GM12878 (cell line): ENCODE results near the gene DBNL. TPM values are rescaled to one million over a fixed set of nuclear protein-coding genes. Genes with fewer than 3 reads are reported as not detected.

Source experiments
- ATAC-seq: fragments of 200-7000 bp; cut with Tn5 transposase; 3 replicates; pipeline ENCODE4 v1.9.1; 2020; ENCODE audit warnings: mild to moderate bottlenecking, moderate library complexity
- BruUV-seq: library from RNA; stranded (reverse); fragments of 400-500 nt; replicated peaks from 2 replicates; lab custom pipeline; 2021; lab: Mats Ljungman, UMichigan
- CTCF ChIA-PET: fragments of 300-600 bp; sonication (Branson Sonifier 250); formaldehyde crosslinking; extraction: SDS; loops from one replicate; lab custom pipeline; 2021; ENCODE audit warnings: inconsistent platforms; lab: Yijun Ruan, JAX
- POLR2A ChIA-PET: fragments of 350-600 bp; formaldehyde crosslinking; extraction: SDS; loops from one replicate; lab custom pipeline; 2021; ENCODE audit warnings: inconsistent platforms; lab: Charles Lee
- RAD21 ChIA-PET: fragments of 300-600 bp; sonication (Branson Sonifier 250); formaldehyde crosslinking; loops from one replicate; lab custom pipeline; 2023; ENCODE audit warnings: antibody characterized with exemption; ENCODE audit not compliant: unreplicated experiment; lab: Charles Lee
- SMC1A ChIA-PET: fragments of 300-600 bp; sonication (Branson Sonifier 250); formaldehyde crosslinking; loops from one replicate; lab custom pipeline; 2023; ENCODE audit not compliant: unreplicated experiment, uncharacterized antibody; lab: Charles Lee
- DNase-seq: peaks from one replicate; pipeline ENCODE4 v3.0.0-alpha.2; 2011; ENCODE audit warnings: low read depth, low spot score
- FAIRE-seq: peaks from 3 replicates; lab custom pipeline; 2011; peaks lifted over from hg19 to GRCh38; lab: Jason Lieb, UNC
- H2AFZ ChIP-seq: 2 replicates; pipeline ENCODE4 v1.6.0; 2011; ENCODE audit warnings: low read depth, low read length, control low read depth; ENCODE audit not compliant: control insufficient read depth
- H3K27ac ChIP-seq: 2 replicates; pipeline ENCODE4 v1.5.1; 2011; ENCODE audit warnings: control low read depth; ENCODE audit not compliant: control insufficient read depth, insufficient read depth
- H3K27me3 ChIP-seq, 2 experiments: replicated peaks in 1 of 2; 2 replicates each; pipeline versions ENCODE4 v1.6.0 to v1.6.1; 2011; ENCODE audit warnings: low read length in 1 of 2; ENCODE audit not compliant: control insufficient read depth in 2 of 2, insufficient read depth in 2 of 2
- H3K36me3 ChIP-seq, 2 experiments: 2 replicates each; pipeline ENCODE4 v1.5.1; 2011; ENCODE audit warnings: low read length in 1 of 2; ENCODE audit not compliant: control insufficient read depth in 2 of 2, insufficient read depth in 2 of 2
- H3K4me1 ChIP-seq: 2 replicates; pipeline ENCODE4 v1.6.1; 2011; ENCODE audit warnings: mild to moderate bottlenecking, low read length, moderate library complexity, mixed read lengths; ENCODE audit not compliant: control insufficient read depth, insufficient read depth
- H3K4me2 ChIP-seq: 2 replicates; pipeline ENCODE4 v1.6.0; 2011; ENCODE audit warnings: control low read depth; ENCODE audit not compliant: control insufficient read depth, insufficient read depth
- H3K4me3 ChIP-seq: fragments of 200-600 bp; sonication (generic); 2 replicates; pipeline ENCODE4 v1.5.1; 2016
- H3K79me2 ChIP-seq: 2 replicates; pipeline ENCODE4 v1.6.0; 2011; ENCODE audit warnings: low read length; ENCODE audit not compliant: control insufficient read depth, insufficient read depth
- H3K9ac ChIP-seq: 2 replicates; pipeline ENCODE4 v1.8.0; 2011; ENCODE audit warnings: low read length, control low read depth, mixed read lengths; ENCODE audit not compliant: control insufficient read depth, insufficient read depth
- H3K9me3 ChIP-seq: replicated peaks from 3 replicates; pipeline ENCODE4 v1.5.1; 2011; ENCODE audit warnings: mild to moderate bottlenecking, low read length; ENCODE audit not compliant: control insufficient read depth, insufficient read depth
- H4K20me1 ChIP-seq: 2 replicates; pipeline ENCODE4 v1.6.0; 2011; ENCODE audit not compliant: control insufficient read depth, insufficient read depth
- FOS ChIP-seq: IDR thresholded peaks from 3 replicates; pipeline ENCODE4 v1.6.1; 2011; ENCODE audit warnings: borderline replicate concordance; ENCODE audit not compliant: insufficient read length; ENCODE audit errors: extremely low read depth
- SIX5 ChIP-seq: IDR thresholded peaks from 2 replicates; pipeline ENCODE4 v1.6.1; 2011; ENCODE audit warnings: mild to moderate bottlenecking, low read depth, low read length, moderate library complexity; ENCODE audit not compliant: severe bottlenecking
- SPI1 ChIP-seq: IDR thresholded peaks from 2 replicates; pipeline ENCODE4 v1.6.1; 2011; ENCODE audit warnings: low read depth, mild to moderate bottlenecking, low read length, moderate library complexity, borderline replicate concordance; ENCODE audit not compliant: insufficient read depth
- ZNF217 ChIP-seq: fragments of 450-650 bp; IDR thresholded peaks from 2 replicates; pipeline ENCODE4 v1.6.1; 2017; ENCODE audit warnings: antibody characterized with exemption, mild to moderate bottlenecking
- WGBS: methylation state at CpG from one replicate; pipeline ENCODE4 v1.1.6; 2016; ENCODE audit warnings: low lambda C conversion rate; ENCODE audit not compliant: insufficient replicate concordance, insufficient coverage; ENCODE audit errors: missing lambda C conversion rate; 5-methylcytosine and 5-hydroxymethylcytosine counted together
- in situ Hi-C: fragments of 300-500 bp; cut with MboI; formaldehyde crosslinking; loops from 9 replicates; pipeline ENCODE4 v1.14.3; 2018; ENCODE audit warnings: mixed read lengths
- intact Hi-C: fragments of 100-400 bp; cut with micrococcal nuclease; formaldehyde crosslinking; loops from one replicate; pipeline ENCODE4 v1.14.2; 2022; ENCODE audit not compliant: unreplicated experiment
- polyA plus RNA-seq, 11 experiments: library from polyadenylated mRNA; depleted of rRNA in 4 of 11; unstranded in 6 of 11; stranded (reverse) in 5 of 11; fragments of >200 nt; fragmentation: Nextera tagmentation in 4 of 11; fragmentation: Illumina TruSeq in 1 of 11; extraction: Ambion mirVana in 4 of 11; extraction: Trizol in 1 of 11; gene quantifications; 1 replicate in 1 of 11; 2 replicates in 10 of 11; pipeline versions ENCODE4 v1.2.1 to v1.2.3, GENCODE V29; 2011 to 2016; ENCODE audit warnings: inconsistent platforms in 2 of 11, missing spikeins in 2 of 11, low read depth in 1 of 11
- total RNA-seq, 4 experiments: library from RNA; depleted of rRNA in 3 of 4; stranded (reverse); fragments of >200 nt in 3 of 4; fragmentation: Illumina TruSeq in 1 of 4; extraction: Trizol in 1 of 4; gene quantifications; 2 replicates each; pipeline versions ENCODE4 v1.2.1 to v1.2.3, GENCODE V29; 2013 to 2021
- TF ChIP-seq, protein P1 (sequence below): fragments of 450-650 bp; IDR thresholded peaks from 2 replicates; pipeline ENCODE4 v1.6.1; 2017; ENCODE audit warnings: mild to moderate bottlenecking
- TF ChIP-seq, protein P2 (sequence below): fragments of 450-650 bp; IDR thresholded peaks from 2 replicates; pipeline ENCODE4 v1.6.1; 2016; ENCODE audit warnings: mild to moderate bottlenecking
- TF ChIP-seq, protein P3 (sequence below): IDR thresholded peaks from 2 replicates; pipeline ENCODE4 v1.6.1; 2012; ENCODE audit warnings: mild to moderate bottlenecking, low read depth, low read length

Gene DBNL
- total and polyA plus RNA-seq, 10 of the 15 experiments (the other 5 are each of a cell fraction or from before 2014, with no cell fraction given): 4.1 to 179 (median 84.3) TPM

DNA sequence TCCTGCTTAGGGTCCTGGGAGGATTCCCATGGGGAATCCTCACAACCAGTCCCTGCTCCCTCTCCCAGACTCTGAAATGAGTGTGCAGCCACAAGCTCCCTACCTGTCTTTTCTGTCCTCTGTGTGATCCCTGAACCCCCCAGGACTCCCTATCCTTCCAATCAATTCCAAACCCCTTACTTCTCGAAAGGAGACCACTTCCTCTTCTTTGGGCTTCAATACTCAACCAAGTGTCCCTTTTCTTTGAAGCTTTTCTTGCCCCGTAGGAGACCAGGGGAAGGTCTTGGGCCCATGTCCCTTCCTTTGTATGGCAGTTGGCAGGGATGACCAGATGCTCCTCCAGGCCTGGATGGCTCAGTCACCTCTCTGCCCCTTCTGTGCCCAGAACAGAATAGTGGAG, 61.3 kb downstream of the DBNL start:
- Histone ChIP-seq H3K79me2 (no peaks in the 10 kb centered on the region), H3K36me3 (no peaks in the 10 kb centered on the region), H3K4me3 (no peak overlapping the region), H3K4me2 (no peak overlapping the region), H4K20me1 (no peaks in the 10 kb centered on the region), H2AFZ (no peak overlapping the region), H3K27ac (no peak overlapping the region), H3K9ac (no peak overlapping the region), H3K9me3 (no peaks in the 10 kb centered on the region), H3K4me1 (no peaks in the 10 kb centered on the region)
- intact Hi-C loops (no loop called here), in situ Hi-C loops (no loop called here)
- CTCF ChIA-PET: interaction anchor here (1.0 kb wide), 1 partner anchor 17 kb away, joined by 3 read pairs; no protein-coding TSS in a partner anchor
- POLR2A ChIA-PET: interaction anchor here (1.0 kb wide), 1 partner anchor 25 kb away, joined by 5 read pairs; no protein-coding TSS in a partner anchor
- RAD21 ChIA-PET: no interaction called here
- 0% methylated on average over 2 of the region's 2 CpGs for WGBS
- ATAC-seq (no peak), FAIRE-seq (no peak)
- no TSS peak for BruUV-seq
- SMC1A ChIA-PET: no interaction called here
- no peak for TF ChIP-seq ZNF217
- peak; percentile 36; the same call in 1 of the 2 replicates for TF ChIP-seq SPI1
- no peak for TF ChIP-seq FOS
- TF ChIP-seq, protein P1, sequence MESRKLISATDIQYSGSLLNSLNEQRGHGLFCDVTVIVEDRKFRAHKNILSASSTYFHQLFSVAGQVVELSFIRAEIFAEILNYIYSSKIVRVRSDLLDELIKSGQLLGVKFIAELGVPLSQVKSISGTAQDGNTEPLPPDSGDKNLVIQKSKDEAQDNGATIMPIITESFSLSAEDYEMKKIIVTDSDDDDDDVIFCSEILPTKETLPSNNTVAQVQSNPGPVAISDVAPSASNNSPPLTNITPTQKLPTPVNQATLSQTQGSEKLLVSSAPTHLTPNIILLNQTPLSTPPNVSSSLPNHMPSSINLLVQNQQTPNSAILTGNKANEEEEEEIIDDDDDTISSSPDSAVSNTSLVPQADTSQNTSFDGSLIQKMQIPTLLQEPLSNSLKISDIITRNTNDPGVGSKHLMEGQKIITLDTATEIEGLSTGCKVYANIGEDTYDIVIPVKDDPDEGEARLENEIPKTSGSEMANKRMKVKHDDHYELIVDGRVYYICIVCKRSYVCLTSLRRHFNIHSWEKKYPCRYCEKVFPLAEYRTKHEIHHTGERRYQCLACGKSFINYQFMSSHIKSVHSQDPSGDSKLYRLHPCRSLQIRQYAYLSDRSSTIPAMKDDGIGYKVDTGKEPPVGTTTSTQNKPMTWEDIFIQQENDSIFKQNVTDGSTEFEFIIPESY: no peak
- TF ChIP-seq, protein P2, sequence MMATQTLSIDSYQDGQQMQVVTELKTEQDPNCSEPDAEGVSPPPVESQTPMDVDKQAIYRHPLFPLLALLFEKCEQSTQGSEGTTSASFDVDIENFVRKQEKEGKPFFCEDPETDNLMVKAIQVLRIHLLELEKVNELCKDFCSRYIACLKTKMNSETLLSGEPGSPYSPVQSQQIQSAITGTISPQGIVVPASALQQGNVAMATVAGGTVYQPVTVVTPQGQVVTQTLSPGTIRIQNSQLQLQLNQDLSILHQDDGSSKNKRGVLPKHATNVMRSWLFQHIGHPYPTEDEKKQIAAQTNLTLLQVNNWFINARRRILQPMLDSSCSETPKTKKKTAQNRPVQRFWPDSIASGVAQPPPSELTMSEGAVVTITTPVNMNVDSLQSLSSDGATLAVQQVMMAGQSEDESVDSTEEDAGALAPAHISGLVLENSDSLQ: no peak
- TF ChIP-seq SIX5: no peak
- TF ChIP-seq, protein P3, sequence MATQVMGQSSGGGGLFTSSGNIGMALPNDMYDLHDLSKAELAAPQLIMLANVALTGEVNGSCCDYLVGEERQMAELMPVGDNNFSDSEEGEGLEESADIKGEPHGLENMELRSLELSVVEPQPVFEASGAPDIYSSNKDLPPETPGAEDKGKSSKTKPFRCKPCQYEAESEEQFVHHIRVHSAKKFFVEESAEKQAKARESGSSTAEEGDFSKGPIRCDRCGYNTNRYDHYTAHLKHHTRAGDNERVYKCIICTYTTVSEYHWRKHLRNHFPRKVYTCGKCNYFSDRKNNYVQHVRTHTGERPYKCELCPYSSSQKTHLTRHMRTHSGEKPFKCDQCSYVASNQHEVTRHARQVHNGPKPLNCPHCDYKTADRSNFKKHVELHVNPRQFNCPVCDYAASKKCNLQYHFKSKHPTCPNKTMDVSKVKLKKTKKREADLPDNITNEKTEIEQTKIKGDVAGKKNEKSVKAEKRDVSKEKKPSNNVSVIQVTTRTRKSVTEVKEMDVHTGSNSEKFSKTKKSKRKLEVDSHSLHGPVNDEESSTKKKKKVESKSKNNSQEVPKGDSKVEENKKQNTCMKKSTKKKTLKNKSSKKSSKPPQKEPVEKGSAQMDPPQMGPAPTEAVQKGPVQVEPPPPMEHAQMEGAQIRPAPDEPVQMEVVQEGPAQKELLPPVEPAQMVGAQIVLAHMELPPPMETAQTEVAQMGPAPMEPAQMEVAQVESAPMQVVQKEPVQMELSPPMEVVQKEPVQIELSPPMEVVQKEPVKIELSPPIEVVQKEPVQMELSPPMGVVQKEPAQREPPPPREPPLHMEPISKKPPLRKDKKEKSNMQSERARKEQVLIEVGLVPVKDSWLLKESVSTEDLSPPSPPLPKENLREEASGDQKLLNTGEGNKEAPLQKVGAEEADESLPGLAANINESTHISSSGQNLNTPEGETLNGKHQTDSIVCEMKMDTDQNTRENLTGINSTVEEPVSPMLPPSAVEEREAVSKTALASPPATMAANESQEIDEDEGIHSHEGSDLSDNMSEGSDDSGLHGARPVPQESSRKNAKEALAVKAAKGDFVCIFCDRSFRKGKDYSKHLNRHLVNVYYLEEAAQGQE: no peak
- TF ChIP-seq, all 136 proteins: peak for 1
- no peak for DNase-seq
- peaks cover 11 to 15% of the 10 kb centered on the region in 2 experiments for H3K27me3 ChIP-seq
